HepG2 (cell line): ENCODE results near the gene L3MBTL4. TPM values are rescaled to one million over a fixed set of nuclear protein-coding genes. Genes with fewer than 3 reads are reported as not detected.
A peak's percentile ranks its signal among the peaks of the same experiment; 100 is the strongest.

Source experiments
- AFF4 ChIP-seq: sonication (generic); formaldehyde crosslinking; IDR thresholded peaks from 2 replicates; pipeline ENCODE4 v1.4.0; 2020; ENCODE audit warnings: missing genetic modification reagents
- ATF4 ChIP-seq, 2 experiments: fragments of 450-650 bp in 1 of 2; sonication (generic) in 1 of 2; formaldehyde crosslinking; IDR thresholded peaks; 2 replicates each; pipeline versions ENCODE4 v1.5.0 to v1.8.0; 2020 to 2022; ENCODE audit warnings: mild to moderate bottlenecking in 1 of 2, missing genetic modification reagents in 1 of 2
- GATA4 ChIP-seq: sonication (generic); IDR thresholded peaks from 2 replicates; pipeline ENCODE4 v1.6.1; 2016; ENCODE audit warnings: antibody characterized with exemption, low read depth, borderline replicate concordance
- GPBP1L1 ChIP-seq: sonication (generic); formaldehyde crosslinking; IDR thresholded peaks from 2 replicates; pipeline ENCODE4 v1.5.0; 2020; ENCODE audit warnings: mild to moderate bottlenecking, missing genetic modification reagents
- JUN ChIP-seq: sonication (generic); formaldehyde crosslinking; IDR thresholded peaks from 2 replicates; pipeline ENCODE4 v1.4.0; 2020; ENCODE audit warnings: mild to moderate bottlenecking, missing genetic modification reagents
- SKIL ChIP-seq: sonication (generic); formaldehyde crosslinking; IDR thresholded peaks from 2 replicates; pipeline ENCODE4 v1.8.0; 2022; ENCODE audit warnings: missing genetic modification reagents, mild to moderate bottlenecking, moderate library complexity, borderline replicate concordance
- SRSF1 ChIP-seq: fragments of 200-400 bp; formaldehyde crosslinking; optimal IDR thresholded peaks from 2 replicates; pipeline ENCODE3; 2017; ENCODE audit warnings: mild to moderate bottlenecking, low read depth, low read length, moderate library complexity
- TAF15 ChIP-seq: fragments of 200-400 bp; formaldehyde crosslinking; IDR thresholded peaks from one replicate; pipeline ENCODE4 v1.6.1; 2018; ENCODE audit warnings: mild to moderate bottlenecking, low read depth, low read length; ENCODE audit not compliant: poor library complexity, severe bottlenecking
- ZBTB34 ChIP-seq: sonication (generic); formaldehyde crosslinking; IDR thresholded peaks from 2 replicates; pipeline ENCODE4 v1.8.0; 2022; ENCODE audit warnings: mild to moderate bottlenecking, missing genetic modification reagents
- ZFP36L2 ChIP-seq: sonication (generic); formaldehyde crosslinking; IDR thresholded peaks from 2 replicates; pipeline ENCODE4 v1.4.0; 2020; ENCODE audit warnings: missing genetic modification reagents
- ZNF232 ChIP-seq: sonication (generic); formaldehyde crosslinking; IDR thresholded peaks from 2 replicates; pipeline ENCODE4 v1.4.0; 2020; ENCODE audit warnings: missing genetic modification reagents, borderline replicate concordance
- ZNF234 ChIP-seq: sonication (generic); formaldehyde crosslinking; conservative IDR thresholded peaks from 2 replicates; pipeline ENCODE4 v1.5.1; 2020; ENCODE audit warnings: mild to moderate bottlenecking, missing genetic modification reagents
- ZNF30 ChIP-seq: sonication (generic); formaldehyde crosslinking; IDR thresholded peaks from 2 replicates; pipeline ENCODE4 v1.5.0; 2020; ENCODE audit warnings: mild to moderate bottlenecking, missing genetic modification reagents
- ZNF446 ChIP-seq: sonication (generic); formaldehyde crosslinking; IDR thresholded peaks from 2 replicates; pipeline ENCODE4 v1.5.0; 2020; ENCODE audit warnings: mild to moderate bottlenecking, missing genetic modification reagents
- ZNF512 ChIP-seq: sonication (generic); formaldehyde crosslinking; IDR thresholded peaks from 2 replicates; pipeline ENCODE4 v1.4.0; 2020; ENCODE audit warnings: mild to moderate bottlenecking, missing genetic modification reagents
- ZNF724P ChIP-seq: sonication (generic); formaldehyde crosslinking; IDR thresholded peaks from 2 replicates; pipeline ENCODE4 v1.8.0; 2022; ENCODE audit warnings: missing genetic modification reagents, borderline replicate concordance
- polyA plus RNA-seq, 8 experiments: library from polyadenylated mRNA; depleted of rRNA in 3 of 8; stranded (reverse) in 7 of 8; unstranded in 1 of 8; fragments of >200 nt; fragmentation: Illumina TruSeq in 4 of 8; extraction: Trizol in 4 of 8; gene quantifications; 2 replicates each; pipeline versions ENCODE4 v1.2.1 to v1.2.3, GENCODE V29; 2011 to 2016; ENCODE audit warnings: low read depth in 4 of 8, missing spikeins in 1 of 8, mixed read lengths in 1 of 8; ENCODE audit not compliant: insufficient read depth in 1 of 8
- total RNA-seq, 5 experiments: library from RNA; depleted of rRNA; stranded (reverse); fragments of >200 nt; fragmentation: Illumina TruSeq; extraction: Trizol; gene quantifications; 2 replicates each; pipeline ENCODE4 v1.2.3, GENCODE V29; 2016; ENCODE audit warnings: low read depth in 1 of 5

The L3MBTL4 gene
- total and polyA plus RNA-seq, 2 of the 13 experiments (the other 11 are each of a cell fraction or from before 2014, with no cell fraction given), result 10.8 to 13.3 TPM

- TF ChIP-seq ZBTB34 (CRISPR knock-in tag) (no peak), ATF4 (CRISPR knock-in tag; IDR thresholded peaks at IDR 0.05) (peak in 1 of 2 experiments; percentile 56; a peak in 2 of 4 replicates), ZNF234 (CRISPR knock-in tag) (no peak), GPBP1L1 (no peak), ZNF724P (CRISPR knock-in tag) (no peak), JUN (CRISPR knock-in tag) (no peak), GATA4 (no peak), ZNF446 (CRISPR knock-in tag) (no peak), ZNF30 (CRISPR knock-in tag) (no peak), AFF4 (CRISPR knock-in tag) (no peak), TAF15 (no peak), SRSF1 (no peak), ZNF232 (no peak), ZNF512 (CRISPR knock-in tag) (no peak), SKIL (no peak), ZFP36L2 (CRISPR knock-in tag) (no peak)
Observed at GRCh38 chr18:6406075-6406909, 8.4 kb downstream of the L3MBTL4 start (continued).
